Small intestine (tissue), 7 donors: ENCODE results near the gene SLC35B1. TPM values are rescaled to one million over a fixed set of nuclear protein-coding genes. Genes with fewer than 3 reads are reported as not detected.

Source experiments
- DNase-seq, 2 donors: peaks; one replicate each; pipeline versions ENCODE4 v3.0.0 to v3.0.0-alpha.2; 2013
- FAIRE-seq: peaks from 2 replicates; lab custom pipeline; 2012; peaks lifted over from hg19 to GRCh38; lab: Jason Lieb, UNC
- H3K27ac ChIP-seq, 3 donors: one replicate each; pipeline ENCODE4 v1.5.1; 2013; ENCODE audit warnings: low read length in 2 of 3, mild to moderate bottlenecking in 2 of 3, control low read depth in 1 of 3, inconsistent platforms in 1 of 3, low read depth in 1 of 3, moderate library complexity in 1 of 3
- H3K27me3 ChIP-seq, 3 donors: one replicate each; pipeline ENCODE4 v1.6.1; 2013; ENCODE audit warnings: low read length in 3 of 3, inconsistent platforms in 1 of 3; ENCODE audit not compliant: control insufficient read depth in 3 of 3, insufficient read depth in 3 of 3
- H3K36me3 ChIP-seq, 3 donors: one replicate each; pipeline ENCODE4 v1.6.1; 2013; ENCODE audit warnings: low read length in 3 of 3, inconsistent platforms in 1 of 3, low read depth in 1 of 3, mild to moderate bottlenecking in 1 of 3, moderate library complexity in 1 of 3; ENCODE audit not compliant: control insufficient read depth in 3 of 3, insufficient read depth in 2 of 3
- H3K4me1 ChIP-seq, 3 donors: one replicate each; pipeline ENCODE4 v1.6.1; 2013; ENCODE audit warnings: low read length in 2 of 3, inconsistent platforms in 1 of 3, low read depth in 1 of 3, mild to moderate bottlenecking in 1 of 3, moderate library complexity in 1 of 3; ENCODE audit not compliant: control insufficient read depth in 3 of 3, insufficient read depth in 2 of 3
- H3K4me3 ChIP-seq, 3 donors: one replicate each; pipeline ENCODE4 v1.5.1; 2013; ENCODE audit warnings: low read length in 3 of 3, control low read depth in 1 of 3, inconsistent platforms in 1 of 3, low read depth in 1 of 3, mild to moderate bottlenecking in 1 of 3, moderate library complexity in 1 of 3
- H3K9me3 ChIP-seq, 2 donors: one replicate each; pipeline ENCODE4 v1.6.1; 2013; ENCODE audit warnings: low read depth in 1 of 2, low read length in 1 of 2; ENCODE audit not compliant: control insufficient read depth in 2 of 2, insufficient read depth in 1 of 2
- WGBS, 3 donors: extraction: QIAGEN DNeasy Blood & Tissue Kit; methylation state at CpG; one replicate each; pipeline ENCODE4 v1.1.7; 2013; 5-methylcytosine and 5-hydroxymethylcytosine counted together
- polyA plus RNA-seq, 4 donors: library from polyadenylated mRNA; stranded (reverse) in 3 of 4; unstranded in 1 of 4; fragments of 200-250 nt in 3 of 4; fragments of 120-200 nt in 1 of 4; gene quantifications; one replicate each; pipeline versions ENCODE4 v1.2.1 to v1.2.3, GENCODE V29; 2013
- donor health status: healthy with polysubstance abuse.
- donor health status: control.
- donor health status: control.
- donor health status: Bipolar disorder and iron deficiency.
- donor health status: healthy.

Gene SLC35B1
- polyA plus RNA-seq, 4 donors, result 54.4 to 108 (median 84.0) TPM

DNA sequence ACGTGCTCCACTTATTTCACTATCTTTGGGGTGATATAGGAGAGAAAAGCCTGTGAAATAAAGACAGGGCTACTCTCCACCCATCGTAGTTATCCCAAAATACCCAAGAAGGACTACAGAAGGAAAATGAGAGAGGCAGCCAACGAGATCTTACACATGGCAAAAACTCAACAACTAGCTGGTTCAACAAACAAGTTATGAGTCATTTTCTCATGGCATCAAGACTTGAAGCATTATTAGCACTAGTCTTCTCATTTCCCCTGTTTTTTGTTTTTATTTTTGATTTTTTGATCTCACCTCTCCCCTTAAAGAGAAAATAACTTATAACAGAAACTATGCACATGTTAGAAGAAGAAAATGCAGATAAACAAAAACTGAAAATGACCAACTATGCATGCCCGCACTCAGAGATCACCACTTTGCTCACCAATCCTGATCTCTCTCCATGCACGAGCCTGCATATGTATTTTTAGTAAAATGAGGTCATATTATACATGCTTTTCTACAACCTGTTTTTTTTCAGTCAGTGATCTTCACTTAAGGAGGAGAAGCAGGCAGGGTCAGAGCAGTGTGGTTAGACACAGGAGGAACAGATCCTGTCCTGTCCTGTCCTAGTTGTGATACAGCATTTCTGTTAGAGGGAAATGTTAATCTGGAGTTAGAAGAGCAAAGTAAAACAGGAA lies 33.4 kb upstream of the SLC35B1 start:
- FAIRE-seq (no peak), DNase-seq (no peak)
- Histone ChIP-seq H3K4me1 (peaks cover 1 to 30% (median 13%) of the 10 kb centered on the region in 3 donors), H3K27ac (peak overlapping the region; percentile 32 to 92 (median 58)), H3K27me3 (no peaks in the 10 kb centered on the region), H3K4me3 (no peak overlapping the region), H3K9me3 (no peaks in the 10 kb centered on the region), H3K36me3 (no peaks in the 10 kb centered on the region)
- whole genome bisulfite sequencing, 3 donors, result 52 to 81% (median 62%) methylated on average over 5 of the region's 5 CpGs

DNA sequence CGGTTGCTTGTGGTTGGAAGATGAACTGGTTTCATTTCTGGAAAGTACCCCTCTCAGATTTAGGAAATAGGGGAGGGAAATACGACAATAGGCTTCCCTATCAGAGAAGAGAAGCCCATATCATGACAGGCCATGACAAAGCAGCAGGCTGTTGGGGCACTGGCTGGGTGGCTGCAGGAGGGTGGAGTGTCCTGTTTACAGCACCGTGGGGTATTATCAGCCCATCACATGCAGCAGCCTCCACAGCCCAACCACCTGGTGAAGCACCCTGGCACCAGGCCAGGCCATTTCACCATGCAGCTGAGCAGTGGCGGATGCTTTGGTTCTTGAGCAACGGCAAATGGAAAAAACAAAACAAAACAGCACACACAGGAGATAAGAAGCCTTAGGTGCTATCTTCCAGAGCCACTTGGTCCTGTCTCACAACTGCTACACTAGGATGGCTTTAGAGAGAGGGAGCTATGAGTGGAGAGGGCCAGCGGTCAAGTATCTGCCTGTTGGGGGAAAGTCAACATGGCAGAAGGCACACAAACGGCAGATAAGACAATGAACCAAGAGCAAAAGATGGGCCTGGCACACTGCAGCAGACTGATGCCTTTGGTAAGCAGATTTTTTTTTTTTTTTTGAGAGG lies 32.0 kb upstream of the SLC35B1 start:
- Histone ChIP-seq H3K27me3 (no peaks in the 10 kb centered on the region), H3K9me3 (no peaks in the 10 kb centered on the region), H3K27ac (peak overlapping the region in 2 of 3 donors; percentile 44 to 98), H3K4me3 (no peak overlapping the region), H3K36me3 (no peaks in the 10 kb centered on the region), H3K4me1 (peaks cover 0 to 23% (median 13%) of the 10 kb centered on the region in 3 donors)
- FAIRE-seq (no peak), DNase-seq (peak; percentile 49 to 63)
- 39 to 50% (median 41%) methylated on average over 7 of the region's 7 CpGs for WGBS, 3 donors

DNA sequence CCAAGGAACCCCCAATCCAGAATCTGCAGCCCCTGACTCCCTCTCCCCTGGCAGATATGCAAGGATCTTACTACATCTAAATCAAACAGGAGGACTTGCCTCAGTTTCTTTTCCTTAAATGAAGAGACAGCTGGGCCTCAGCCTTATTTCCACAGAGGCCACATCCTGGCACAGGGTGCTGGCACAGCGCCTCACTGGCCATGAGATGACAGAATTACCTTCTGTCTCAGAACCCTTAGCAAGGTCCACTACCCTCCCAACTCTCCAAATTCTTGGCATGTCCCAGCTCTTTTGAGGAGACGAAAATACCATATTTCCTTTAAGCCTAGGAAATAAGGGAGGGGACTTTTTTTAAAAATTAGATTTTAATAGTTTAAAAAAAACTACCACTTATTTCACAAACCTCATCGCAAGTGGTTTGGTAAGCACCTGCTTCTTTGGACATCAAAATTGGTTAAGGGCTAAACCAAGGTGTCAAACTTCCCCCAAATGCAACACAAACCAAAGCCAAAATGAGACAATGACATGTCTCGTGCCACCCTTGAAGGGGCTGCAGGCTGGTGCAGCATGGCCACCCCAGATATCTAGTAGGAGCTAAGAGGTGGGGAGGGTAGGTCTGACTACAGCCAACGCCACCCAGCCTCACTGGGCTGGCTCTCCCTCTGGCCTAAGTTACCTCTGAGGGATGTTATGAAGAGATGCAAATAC lies 30.8 kb upstream of the SLC35B1 start:
- FAIRE-seq (no peak), DNase-seq (no peak)
- H3K4me1 ChIP-seq, result peaks cover 0 to 23% (median 13%) of the 10 kb centered on the region in 3 donors
- peak overlapping the region in 2 of 3 donors; percentile 42 to 98 for H3K27ac ChIP-seq
- no peaks in the 10 kb centered on the region for H3K9me3 ChIP-seq
- no peak overlapping the region for H3K4me3 ChIP-seq
- H3K36me3 ChIP-seq, result no peaks in the 10 kb centered on the region
- 81 to 86% (median 85%) methylated on average over 5 of the region's 5 CpGs for WGBS, 3 donors
- H3K27me3 ChIP-seq, result no peaks in the 10 kb centered on the region

DNA sequence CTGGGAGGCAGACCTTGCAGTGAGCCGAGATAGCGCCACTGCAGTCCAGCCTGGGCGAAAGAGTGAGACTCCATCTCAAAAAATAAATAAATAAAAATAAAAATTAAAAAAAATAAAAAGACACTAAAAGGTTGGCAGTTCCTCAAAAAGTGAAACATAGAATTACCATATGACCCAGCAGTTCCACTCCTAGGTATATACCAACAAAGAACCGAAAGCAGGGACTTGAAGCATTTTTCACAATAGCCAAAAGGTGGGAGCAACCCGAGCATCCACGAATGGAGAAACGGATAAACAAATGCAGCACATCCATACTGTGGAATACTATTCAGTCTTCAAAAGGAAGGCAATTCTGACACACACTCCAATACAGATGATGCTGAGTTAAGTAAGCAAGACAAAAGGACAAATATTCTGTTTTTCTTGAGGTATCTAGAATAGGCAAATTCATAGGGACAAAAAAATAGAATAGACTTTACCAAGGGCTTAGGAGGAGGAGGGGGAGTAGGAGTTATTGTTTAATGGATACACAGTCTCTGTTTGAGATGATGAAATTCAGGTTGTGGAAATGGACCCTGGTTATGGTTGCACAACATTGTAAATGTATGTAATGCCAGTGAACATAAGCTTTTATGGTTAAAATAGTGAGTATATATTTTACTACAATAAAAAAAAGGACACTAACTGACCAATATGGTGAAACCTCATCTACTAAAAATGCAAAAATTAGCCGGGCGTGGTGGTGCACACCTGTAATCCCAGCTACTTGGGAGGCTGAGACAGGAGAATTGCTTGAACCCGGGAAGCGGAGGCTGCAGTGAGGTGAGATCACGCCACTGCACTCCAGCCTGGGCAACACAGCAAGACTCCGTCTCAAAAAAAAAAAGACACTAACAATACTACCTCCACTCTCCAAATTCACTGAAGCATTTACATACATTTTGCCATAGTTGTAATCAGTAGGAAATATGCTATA lies 27.0 kb upstream of the SLC35B1 start:
- H3K4me3 ChIP-seq, result no peak overlapping the region
- H3K36me3 ChIP-seq, result peaks cover 0 to 10% (median 0%) of the 10 kb centered on the region in 3 donors
- H3K27ac ChIP-seq, result no peak overlapping the region
- H3K27me3 ChIP-seq, result no peaks in the 10 kb centered on the region
- DNase-seq (no peak), FAIRE-seq (no peak)
- H3K4me1 ChIP-seq, result peaks cover 0 to 4% (median 2%) of the 10 kb centered on the region in 3 donors
- H3K9me3 ChIP-seq, result no peaks in the 10 kb centered on the region
- WGBS, 3 donors, result 95 to 97% (median 96%) methylated on average over 13 of the region's 13 CpGs

DNA sequence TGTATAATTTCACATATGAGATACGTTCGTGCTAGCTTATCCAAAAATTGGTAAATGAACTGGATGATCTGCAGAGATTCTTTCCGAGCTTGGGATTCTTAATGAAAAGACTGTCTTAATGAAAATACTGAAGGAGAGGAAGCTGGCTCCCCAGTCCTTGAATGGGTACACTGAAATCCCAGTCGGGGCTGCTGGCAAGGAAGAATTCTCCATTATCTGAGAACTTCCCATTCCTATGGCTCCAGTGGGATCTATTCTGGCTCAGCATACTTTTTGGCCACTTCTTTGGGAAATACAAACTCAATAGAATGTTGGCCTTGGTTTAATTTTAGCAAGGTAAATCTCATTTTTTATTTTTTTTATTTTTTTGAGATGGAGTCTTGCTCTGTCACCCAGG lies 23.7 kb upstream of the SLC35B1 start:
- WGBS, 3 donors, result 69 to 90% (median 85%) methylated on average over 4 of the region's 4 CpGs
- peak overlapping the region in 1 of 3 donors; percentile 65 for H3K27ac ChIP-seq
- FAIRE-seq (no peak), DNase-seq (no peak)
- peaks cover 0 to 18% (median 0%) of the 10 kb centered on the region in 3 donors for H3K36me3 ChIP-seq
- H3K4me1 ChIP-seq, result no peaks in the 10 kb centered on the region
- no peaks in the 10 kb centered on the region for H3K9me3 ChIP-seq
- H3K4me3 ChIP-seq, result no peak overlapping the region
- H3K27me3 ChIP-seq, result no peaks in the 10 kb centered on the region

DNA sequence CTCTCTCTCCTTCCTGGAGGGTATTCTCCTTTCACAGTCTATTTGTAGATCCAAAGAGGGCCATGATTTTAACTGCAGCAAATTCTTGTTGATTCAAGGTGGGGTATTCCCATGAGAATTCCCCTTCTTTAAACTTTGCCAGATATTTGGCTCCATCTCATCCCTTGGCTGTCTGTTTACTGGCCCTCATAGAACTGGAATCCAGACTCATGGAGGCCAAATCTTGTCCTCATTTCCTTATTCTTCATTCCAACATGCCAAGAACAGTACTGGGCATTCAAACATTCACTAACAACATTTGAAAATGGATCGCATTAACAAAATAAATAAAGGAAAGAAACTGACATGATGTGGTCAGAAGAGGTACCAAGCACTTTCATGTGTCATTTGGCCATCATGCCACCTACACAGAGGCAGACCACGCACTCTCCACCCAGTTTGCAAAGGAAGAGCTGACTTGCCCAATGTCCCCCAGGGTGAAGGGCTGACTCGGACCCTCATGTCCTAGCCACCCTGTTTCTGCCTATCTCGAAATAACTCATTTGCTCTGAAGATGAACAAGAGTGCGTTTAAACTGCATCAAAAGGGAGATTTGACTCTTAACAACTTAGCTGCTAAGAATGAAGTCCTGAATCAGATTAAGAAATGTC lies 23.1 kb upstream of the SLC35B1 start:
- WGBS, 3 donors, result 68 to 95% (median 85%) methylated on average over 5 of the region's 5 CpGs
- peaks cover 0 to 20% (median under 1%) of the 10 kb centered on the region in 3 donors for H3K36me3 ChIP-seq
- H3K27me3 ChIP-seq, result no peaks in the 10 kb centered on the region
- no peak overlapping the region for H3K4me3 ChIP-seq
- FAIRE-seq, result no peak
- no peaks in the 10 kb centered on the region for H3K4me1 ChIP-seq
- peak overlapping the region in 2 of 3 donors; percentile 42 to 65 for H3K27ac ChIP-seq
- DNase-seq, result no peak
- no peaks in the 10 kb centered on the region for H3K9me3 ChIP-seq

- H3K36me3 ChIP-seq, result peaks cover 0 to 22% (median 2%) of the 10 kb centered on the region in 3 donors
- FAIRE-seq (no peak), DNase-seq (peak in 1 of 2 donors; percentile 24)
- no peaks in the 10 kb centered on the region for H3K4me1 ChIP-seq
- H3K4me3 ChIP-seq, result no peak overlapping the region
- peak overlapping the region in 2 of 3 donors; percentile 42 to 65 for H3K27ac ChIP-seq
- H3K9me3 ChIP-seq, result peaks cover 0 to 5% of the 10 kb centered on the region in 2 donors
- WGBS, 3 donors, result 54 to 75% (median 63%) methylated on average over 4 of the region's 4 CpGs
- H3K27me3 ChIP-seq, result no peaks in the 10 kb centered on the region
Measured at GRCh38 chr17:49730078-49730784, 22.5 kb upstream of the SLC35B1 start.
